ENCODE measurements around the gene MARCHF10.
"Not testable (repeated sequence)": the region's sequence is repeated elsewhere in the genome, so short reads cannot be mapped to it uniquely, and the experiment has no call there.

The MARCHF10 gene, protein sequence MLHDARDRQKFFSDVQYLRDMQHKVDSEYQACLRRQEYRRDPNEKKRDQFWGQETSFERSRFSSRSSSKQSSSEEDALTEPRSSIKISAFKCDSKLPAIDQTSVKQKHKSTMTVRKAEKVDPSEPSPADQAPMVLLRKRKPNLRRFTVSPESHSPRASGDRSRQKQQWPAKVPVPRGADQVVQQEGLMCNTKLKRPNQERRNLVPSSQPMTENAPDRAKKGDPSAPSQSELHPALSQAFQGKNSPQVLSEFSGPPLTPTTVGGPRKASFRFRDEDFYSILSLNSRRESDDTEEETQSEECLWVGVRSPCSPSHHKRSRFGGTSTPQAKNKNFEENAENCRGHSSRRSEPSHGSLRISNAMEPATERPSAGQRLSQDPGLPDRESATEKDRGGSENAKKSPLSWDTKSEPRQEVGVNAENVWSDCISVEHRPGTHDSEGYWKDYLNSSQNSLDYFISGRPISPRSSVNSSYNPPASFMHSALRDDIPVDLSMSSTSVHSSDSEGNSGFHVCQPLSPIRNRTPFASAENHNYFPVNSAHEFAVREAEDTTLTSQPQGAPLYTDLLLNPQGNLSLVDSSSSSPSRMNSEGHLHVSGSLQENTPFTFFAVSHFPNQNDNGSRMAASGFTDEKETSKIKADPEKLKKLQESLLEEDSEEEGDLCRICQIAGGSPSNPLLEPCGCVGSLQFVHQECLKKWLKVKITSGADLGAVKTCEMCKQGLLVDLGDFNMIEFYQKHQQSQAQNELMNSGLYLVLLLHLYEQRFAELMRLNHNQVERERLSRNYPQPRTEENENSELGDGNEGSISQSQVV

GRCh38 chr17:62807812-62808575 is at the start of gene MARCHF10:
Gene MARCHF10, minus strand, starts transcription at chr17:62808314. Its CDS starts 6,579 bp downstream, at chr17:62801735.
- DNase-seq: peak; percentile 57

DNA sequence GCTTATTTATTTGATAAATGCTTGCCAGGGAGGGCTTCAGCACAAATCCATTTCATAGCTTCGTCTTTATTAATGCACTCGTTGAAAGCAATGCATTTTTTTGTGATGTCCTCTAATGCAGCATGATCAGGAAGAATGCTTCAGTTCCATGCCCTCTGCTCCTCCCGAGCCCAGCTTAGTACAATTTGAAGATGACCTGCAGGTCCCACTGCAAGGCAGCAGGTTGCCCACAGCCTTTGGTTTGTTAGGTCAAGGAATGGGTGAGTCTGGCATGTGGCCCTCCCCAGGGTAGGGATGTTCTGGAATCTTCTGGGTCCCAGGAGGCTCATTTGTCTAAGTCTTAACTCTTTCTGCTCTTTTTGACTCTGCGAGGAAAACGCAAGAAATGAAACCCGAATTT is 49.4 kb upstream of the MARCHF10 start:
- no peak for DNase-seq

- DNase-seq: no peak
Measured at GRCh38 chr17:62856594-62856993, 48.5 kb upstream of the MARCHF10 start.

DNA sequence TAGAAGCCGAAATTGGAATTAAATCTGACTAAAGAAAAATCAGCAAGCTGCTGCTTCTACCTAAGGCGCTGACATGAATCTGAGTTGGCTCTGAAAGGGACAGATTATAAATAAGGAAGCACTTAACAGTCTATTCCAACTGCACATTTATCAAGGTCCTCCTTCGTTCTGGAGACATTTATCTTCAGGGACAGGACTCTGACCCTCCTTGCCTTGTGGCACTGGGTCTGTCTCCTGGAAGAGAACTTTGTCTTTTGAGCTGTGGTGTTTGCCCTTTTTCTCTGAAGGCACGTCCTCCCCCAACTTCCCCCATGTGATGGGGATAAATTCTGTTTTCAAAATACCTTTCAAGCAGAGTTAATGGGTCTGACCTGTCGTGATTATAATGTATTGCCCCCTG is 47.0 kb upstream of the MARCHF10 start:
- DNase-seq: no peak

GRCh38 chr17:62854098-62854680 is 46.1 kb upstream of the MARCHF10 start:
- no peak for DNase-seq

DNA sequence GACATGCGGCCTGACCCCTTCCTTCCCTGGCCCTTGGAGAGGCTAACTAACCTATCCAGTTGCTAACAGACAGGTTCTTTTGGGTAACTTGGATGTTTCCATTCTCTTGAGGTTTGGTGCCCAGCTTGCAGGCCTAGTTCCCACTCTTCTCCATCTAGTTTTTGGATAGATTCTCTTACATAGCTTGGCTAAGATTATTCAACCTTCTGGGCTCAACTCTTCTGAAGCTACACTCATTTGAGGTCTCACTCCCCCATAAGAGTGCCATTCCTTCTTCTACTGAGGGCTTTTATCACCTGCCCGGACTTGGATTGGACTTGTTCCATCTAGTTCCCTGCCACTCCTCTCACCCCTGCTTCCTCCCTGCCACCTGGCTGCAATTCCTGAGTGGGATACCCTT is 44.1 kb upstream of the MARCHF10 start:
- DNase-seq: no peak

GRCh38 chr17:62849591-62850415 is 41.7 kb upstream of the MARCHF10 start:
- not testable (repeated sequence) for DNase-seq

- no peak for DNase-seq
Measured at GRCh38 chr17:62848334-62848733, 40.2 kb upstream of the MARCHF10 start.

DNA sequence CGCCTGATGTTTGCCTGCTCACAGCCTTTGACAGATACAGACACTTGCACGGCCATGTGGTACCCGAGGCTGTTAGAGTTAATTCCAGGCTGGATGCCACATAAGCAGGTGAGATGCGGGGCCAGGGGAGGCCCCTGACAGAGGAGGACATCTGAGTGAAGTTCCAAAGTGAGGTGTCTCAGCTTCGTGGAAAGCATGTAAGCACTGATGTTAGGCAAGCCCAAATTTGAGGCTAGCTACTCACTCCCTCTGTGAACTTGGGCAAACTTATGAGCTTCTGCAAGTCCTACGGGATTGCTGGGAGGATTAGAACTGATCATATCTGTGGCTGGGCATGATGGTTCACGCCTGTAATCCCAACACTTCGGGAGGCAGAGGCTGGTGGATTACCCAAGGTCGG is 39.3 kb upstream of the MARCHF10 start:
- DNase-seq: no peak

- no peak for DNase-seq
Measured at GRCh38 chr17:62840871-62841270, 32.8 kb upstream of the MARCHF10 start.

DNA sequence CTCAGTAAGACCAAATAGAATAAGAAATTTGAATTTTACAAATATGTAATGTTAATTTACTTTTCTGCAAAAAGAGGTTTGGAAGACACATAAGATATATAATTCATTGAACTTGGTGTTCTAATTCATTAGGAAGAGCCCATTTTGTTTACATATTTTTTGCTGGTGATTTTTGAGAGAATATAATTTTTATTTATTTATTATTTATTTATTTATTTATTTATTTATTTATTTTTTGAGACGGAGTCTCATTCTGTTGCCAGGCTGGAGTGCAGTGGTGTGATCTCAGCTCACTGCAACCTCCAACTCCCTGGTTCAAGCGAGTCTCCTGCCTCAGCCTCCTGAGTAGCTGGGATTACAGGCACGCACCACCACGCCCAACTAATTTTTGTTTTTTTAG is 25.7 kb upstream of the MARCHF10 start:
- not testable (repeated sequence) for DNase-seq

GRCh38 chr17:62832405-62832804 is 24.3 kb upstream of the MARCHF10 start:
- no peak for DNase-seq

GRCh38 chr17:62831066-62831465 is 23.0 kb upstream of the MARCHF10 start:
- not testable (repeated sequence) for DNase-seq

GRCh38 chr17:62827746-62828485 is 19.8 kb upstream of the MARCHF10 start:
- peak; percentile 30 for DNase-seq

- DNase-seq: no peak
Measured at GRCh38 chr17:62826956-62827355, 18.8 kb upstream of the MARCHF10 start.

DNA sequence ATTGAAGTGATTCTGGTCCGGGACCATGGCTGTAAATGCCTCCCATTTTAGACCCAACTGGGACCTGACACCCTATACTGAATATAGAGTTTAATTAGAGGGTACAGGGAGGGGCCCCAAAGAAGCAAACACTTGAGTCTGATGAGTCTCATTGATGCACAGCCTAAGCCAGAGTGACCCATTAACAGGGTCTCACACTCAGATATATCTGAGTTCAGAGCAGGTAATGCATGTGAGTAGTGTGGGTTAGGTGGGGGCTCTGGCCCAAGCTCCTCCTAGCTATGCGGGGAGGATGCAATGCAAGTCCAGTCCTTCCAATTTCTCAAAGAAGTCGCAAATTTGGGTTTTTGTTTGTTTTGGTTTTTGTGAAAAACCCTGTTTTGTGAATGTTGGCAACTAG is 17.1 kb upstream of the MARCHF10 start:
- no peak for DNase-seq

DNA sequence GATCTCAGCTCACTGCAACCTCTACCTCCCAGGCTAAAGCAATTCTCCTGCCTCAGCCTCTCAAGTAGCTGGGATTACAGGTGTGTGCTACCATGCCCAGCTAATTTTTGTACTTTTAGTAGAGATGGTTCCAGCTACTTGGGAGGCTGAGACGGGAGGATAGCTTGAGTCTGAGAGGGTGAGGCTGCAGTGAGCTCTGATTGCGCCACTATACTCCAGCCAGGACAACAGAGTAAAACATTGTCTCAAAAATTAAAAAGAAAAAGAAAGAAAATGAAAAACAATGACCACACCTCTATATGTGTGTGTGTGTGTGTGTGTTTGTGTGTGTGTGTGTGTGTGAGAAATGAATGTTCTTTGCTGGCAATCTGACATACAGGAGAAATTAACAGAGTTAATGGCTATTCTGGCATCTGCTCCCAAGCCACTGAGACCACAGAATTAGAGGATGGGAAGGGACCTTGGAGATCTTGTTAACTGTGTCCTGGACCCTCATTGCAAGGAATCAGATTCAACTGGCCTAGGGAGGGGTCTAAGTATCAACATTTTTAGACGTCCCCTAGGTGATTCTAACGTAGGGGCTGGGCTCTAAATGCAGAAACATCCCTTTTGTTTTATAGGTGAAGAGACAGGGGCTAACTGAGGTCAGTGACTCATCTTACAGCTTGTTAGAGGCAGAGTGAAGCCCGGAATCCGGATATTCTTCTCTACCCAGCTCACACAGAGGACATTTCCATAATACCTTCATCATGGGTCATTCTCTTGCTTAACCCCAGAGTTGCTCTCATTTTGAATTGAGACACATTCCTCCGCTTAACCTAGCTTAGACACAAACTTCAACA is 16.4 kb upstream of the MARCHF10 start:
- no peak for DNase-seq

DNA sequence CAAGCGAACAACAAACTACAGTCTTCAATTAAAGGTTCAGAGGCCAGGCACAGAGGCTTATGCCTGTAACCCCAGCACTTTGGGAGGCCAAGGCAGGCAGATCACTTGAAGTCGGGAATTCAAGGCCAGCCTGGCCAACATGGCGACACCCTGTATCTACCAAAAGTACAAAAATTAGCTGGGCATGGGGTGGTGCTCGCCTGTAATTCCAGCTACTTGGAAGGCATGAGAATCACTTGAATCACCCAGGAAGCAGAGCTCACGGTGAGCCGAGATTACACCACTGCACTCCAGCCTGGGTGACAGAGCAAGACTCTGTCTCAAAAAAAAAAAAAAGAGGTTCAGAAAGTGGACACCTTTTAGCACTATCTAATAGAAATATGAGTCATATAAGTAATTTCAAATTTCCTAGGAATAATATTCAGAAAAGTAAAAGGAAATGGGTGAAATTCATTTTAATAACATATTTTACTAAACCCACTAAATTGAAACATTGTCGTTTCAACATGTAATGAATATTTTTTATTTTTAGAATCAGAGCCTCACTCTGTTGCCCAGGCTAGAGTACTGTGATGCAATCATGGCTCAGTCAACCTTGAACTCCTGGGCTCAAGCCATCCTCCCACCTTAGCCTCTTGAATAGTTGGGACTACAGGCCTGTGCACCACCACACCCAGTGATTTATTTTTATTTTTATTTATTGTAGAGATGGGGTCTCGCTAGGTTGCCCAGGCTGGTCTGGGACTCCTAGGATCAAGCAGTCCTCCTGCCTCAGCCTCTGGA is 15.2 kb upstream of the MARCHF10 start:
- DNase-seq: no peak

All from eye (tissue), 1 donor.